Lower leg skin (tissue), 3 donors: ENCODE measurements around the gene CD101.

Experiments
- POLR2A ChIP-seq, 2 donors: fragments of 450-650 bp; IDR thresholded peaks; one replicate each; pipeline ENCODE4 v1.6.1; 2016 to 2017; ENCODE audit warnings: antibody characterized with exemption in 2 of 2, mild to moderate bottlenecking in 1 of 2, moderate library complexity in 1 of 2
- TF ChIP-seq, protein P1 (sequence below), 3 donors: fragments of 450-650 bp; IDR thresholded peaks; one replicate each; pipeline ENCODE4 v1.5.1; 2016; ENCODE audit warnings: antibody characterized with exemption in 3 of 3, mild to moderate bottlenecking in 3 of 3, moderate library complexity in 2 of 3

DNA sequence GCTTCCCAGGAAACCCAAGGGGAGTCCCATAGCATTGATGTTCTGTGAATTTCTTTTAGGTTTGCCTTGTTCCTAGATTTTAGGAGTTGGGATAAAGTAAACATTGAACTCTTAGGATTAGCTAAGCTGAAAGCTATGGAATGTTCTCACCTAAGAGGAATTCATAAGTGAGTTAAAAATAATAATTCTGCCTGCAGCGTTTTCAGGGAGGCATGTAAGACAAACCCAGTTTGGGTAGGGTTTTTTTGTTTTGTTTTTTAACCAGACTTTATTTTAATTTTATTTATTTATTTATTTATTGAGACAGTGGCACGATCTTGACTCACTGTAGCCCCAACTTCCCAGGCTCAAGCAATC lies 28.9 kb upstream of the CD101 start:
- no peak for TF ChIP-seq POLR2A (IDR thresholded peaks at IDR 0.05)
- TF ChIP-seq, protein P1, sequence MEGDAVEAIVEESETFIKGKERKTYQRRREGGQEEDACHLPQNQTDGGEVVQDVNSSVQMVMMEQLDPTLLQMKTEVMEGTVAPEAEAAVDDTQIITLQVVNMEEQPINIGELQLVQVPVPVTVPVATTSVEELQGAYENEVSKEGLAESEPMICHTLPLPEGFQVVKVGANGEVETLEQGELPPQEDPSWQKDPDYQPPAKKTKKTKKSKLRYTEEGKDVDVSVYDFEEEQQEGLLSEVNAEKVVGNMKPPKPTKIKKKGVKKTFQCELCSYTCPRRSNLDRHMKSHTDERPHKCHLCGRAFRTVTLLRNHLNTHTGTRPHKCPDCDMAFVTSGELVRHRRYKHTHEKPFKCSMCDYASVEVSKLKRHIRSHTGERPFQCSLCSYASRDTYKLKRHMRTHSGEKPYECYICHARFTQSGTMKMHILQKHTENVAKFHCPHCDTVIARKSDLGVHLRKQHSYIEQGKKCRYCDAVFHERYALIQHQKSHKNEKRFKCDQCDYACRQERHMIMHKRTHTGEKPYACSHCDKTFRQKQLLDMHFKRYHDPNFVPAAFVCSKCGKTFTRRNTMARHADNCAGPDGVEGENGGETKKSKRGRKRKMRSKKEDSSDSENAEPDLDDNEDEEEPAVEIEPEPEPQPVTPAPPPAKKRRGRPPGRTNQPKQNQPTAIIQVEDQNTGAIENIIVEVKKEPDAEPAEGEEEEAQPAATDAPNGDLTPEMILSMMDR (IDR thresholded peaks at IDR 0.05), result no peak
